MM.1S (cell line): ENCODE measurements around the gene CBLB.

ENCODE experiments used
- DNase-seq: peaks from one replicate; pipeline ENCODE4 v3.0.0-alpha.2; 2015
- H2AFZ ChIP-seq: fragments of 300-600 bp; sonication (generic); 2 replicates; pipeline ENCODE4 v1.6.0; 2016; ENCODE audit warnings: antibody characterized with exemption, low read length
- H3F3A ChIP-seq: fragments of 300-600 bp; sonication (generic); 2 replicates; pipeline ENCODE4 v1.6.1; 2016; ENCODE audit warnings: mild to moderate bottlenecking, antibody characterized with exemption, low read length, moderate library complexity, mixed read lengths; ENCODE audit not compliant: insufficient read depth
- H3K27ac ChIP-seq: fragments of 300-600 bp; sonication (generic); 2 replicates; pipeline ENCODE4 v1.5.1; 2016; ENCODE audit warnings: mild to moderate bottlenecking, low read length
- H3K27me3 ChIP-seq: fragments of 300-600 bp; sonication (generic); replicated peaks from 2 replicates; pipeline ENCODE4 v1.6.0; 2016; ENCODE audit warnings: low read length; ENCODE audit not compliant: insufficient read depth
- H3K36me3 ChIP-seq: fragments of 300-600 bp; sonication (generic); replicated peaks from 2 replicates; pipeline ENCODE4 v1.6.1; 2016; ENCODE audit warnings: mild to moderate bottlenecking, low read length, mixed read lengths; ENCODE audit not compliant: insufficient read depth
- H3K4me1 ChIP-seq: fragments of 300-600 bp; sonication (generic); 2 replicates; pipeline ENCODE4 v1.6.1; 2016; ENCODE audit warnings: low read length, mixed read lengths
- H3K4me2 ChIP-seq: fragments of 300-600 bp; sonication (generic); 2 replicates; pipeline ENCODE4 v1.6.0; 2016; ENCODE audit warnings: low read depth, low read length
- H3K4me3 ChIP-seq: fragments of 300-600 bp; sonication (generic); 2 replicates; pipeline ENCODE4 v1.5.1; 2016; ENCODE audit warnings: low read length, mixed read lengths
- H3K79me2 ChIP-seq: fragments of 300-600 bp; sonication (generic); 2 replicates; pipeline ENCODE4 v1.6.1; 2016; ENCODE audit warnings: mixed run types, low read length, mixed read lengths
- H3K9ac ChIP-seq: fragments of 300-600 bp; sonication (generic); 2 replicates; pipeline ENCODE4 v1.6.1; 2016; ENCODE audit warnings: low read length, mixed read lengths
- H3K9me2 ChIP-seq: fragments of 300-600 bp; sonication (generic); replicated peaks from 2 replicates; pipeline ENCODE4 v1.6.1; 2016; ENCODE audit warnings: mild to moderate bottlenecking, low read length, mixed read lengths; ENCODE audit not compliant: insufficient read depth
- H3K9me3 ChIP-seq: fragments of 300-600 bp; sonication (generic); replicated peaks from 2 replicates; pipeline ENCODE4 v1.6.1; 2016; ENCODE audit warnings: mild to moderate bottlenecking, low read length, mixed read lengths; ENCODE audit not compliant: insufficient read depth
- H4K20me1 ChIP-seq: fragments of 300-600 bp; sonication (generic); 2 replicates; pipeline ENCODE4 v1.6.1; 2016; ENCODE audit warnings: mild to moderate bottlenecking, low read length, moderate library complexity, mixed read lengths; ENCODE audit not compliant: insufficient read depth
- EZH2 ChIP-seq: fragments of 300-600 bp; sonication (generic); optimal IDR thresholded peaks from 2 replicates; pipeline ENCODE3; 2017; ENCODE audit warnings: low read depth, mild to moderate bottlenecking, antibody characterized with exemption, low read length, mixed read lengths
- EZH2phosphoT487 ChIP-seq: fragments of 300-600 bp; sonication (generic); IDR thresholded peaks from 2 replicates; pipeline ENCODE4 v1.6.1; 2018; ENCODE audit warnings: antibody characterized with exemption, low read length
- TF ChIP-seq, protein P1 (sequence below): fragments of 300-600 bp; sonication (generic); IDR thresholded peaks from 2 replicates; pipeline ENCODE4 v1.5.1; 2016; ENCODE audit warnings: antibody characterized with exemption, low read length, mixed read lengths

The CBLB gene

DNA sequence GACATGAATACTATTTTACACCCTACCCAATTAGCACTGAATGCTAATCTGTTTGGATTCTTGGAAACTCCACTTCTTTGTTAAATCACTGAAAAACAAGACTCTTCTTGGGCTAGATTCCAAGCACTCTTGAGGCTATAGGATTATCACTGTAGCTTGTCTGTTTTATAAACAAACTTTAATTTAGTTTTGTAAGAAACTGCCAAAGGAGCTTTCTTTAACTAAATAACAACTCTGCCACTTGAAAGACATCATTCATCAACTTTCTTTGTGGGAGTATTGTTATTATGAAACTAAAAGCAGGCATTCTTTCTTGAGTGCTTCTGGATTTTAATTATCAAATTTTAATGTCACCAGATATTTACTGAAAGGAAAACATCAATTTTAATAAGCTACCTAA is 24.1 kb downstream of the CBLB start:
- H3K27ac ChIP-seq, result no peak overlapping the region
- H3F3A ChIP-seq, result no peaks in the 10 kb centered on the region
- H3K9me2 ChIP-seq, result no peaks in the 10 kb centered on the region; the same call in 1 of the 2 replicates
- no peak for DNase-seq
- H2AFZ ChIP-seq, result no peak overlapping the region
- no peaks in the 10 kb centered on the region for H3K4me1 ChIP-seq
- no peaks in the 10 kb centered on the region for H3K79me2 ChIP-seq
- no peaks in the 10 kb centered on the region for H4K20me1 ChIP-seq
- no peak for TF ChIP-seq EZH2phosphoT487
- TF ChIP-seq, protein P1, sequence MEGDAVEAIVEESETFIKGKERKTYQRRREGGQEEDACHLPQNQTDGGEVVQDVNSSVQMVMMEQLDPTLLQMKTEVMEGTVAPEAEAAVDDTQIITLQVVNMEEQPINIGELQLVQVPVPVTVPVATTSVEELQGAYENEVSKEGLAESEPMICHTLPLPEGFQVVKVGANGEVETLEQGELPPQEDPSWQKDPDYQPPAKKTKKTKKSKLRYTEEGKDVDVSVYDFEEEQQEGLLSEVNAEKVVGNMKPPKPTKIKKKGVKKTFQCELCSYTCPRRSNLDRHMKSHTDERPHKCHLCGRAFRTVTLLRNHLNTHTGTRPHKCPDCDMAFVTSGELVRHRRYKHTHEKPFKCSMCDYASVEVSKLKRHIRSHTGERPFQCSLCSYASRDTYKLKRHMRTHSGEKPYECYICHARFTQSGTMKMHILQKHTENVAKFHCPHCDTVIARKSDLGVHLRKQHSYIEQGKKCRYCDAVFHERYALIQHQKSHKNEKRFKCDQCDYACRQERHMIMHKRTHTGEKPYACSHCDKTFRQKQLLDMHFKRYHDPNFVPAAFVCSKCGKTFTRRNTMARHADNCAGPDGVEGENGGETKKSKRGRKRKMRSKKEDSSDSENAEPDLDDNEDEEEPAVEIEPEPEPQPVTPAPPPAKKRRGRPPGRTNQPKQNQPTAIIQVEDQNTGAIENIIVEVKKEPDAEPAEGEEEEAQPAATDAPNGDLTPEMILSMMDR, result no peak
- no peak for TF ChIP-seq EZH2
- H3K27me3 ChIP-seq, result no peaks in the 10 kb centered on the region
- H3K9me3 ChIP-seq, result no peaks in the 10 kb centered on the region
- no peak overlapping the region for H3K4me3 ChIP-seq
- H3K4me2 ChIP-seq, result no peak overlapping the region
- H3K9ac ChIP-seq, result no peak overlapping the region
- H3K36me3 ChIP-seq, result no peaks in the 10 kb centered on the region

DNA sequence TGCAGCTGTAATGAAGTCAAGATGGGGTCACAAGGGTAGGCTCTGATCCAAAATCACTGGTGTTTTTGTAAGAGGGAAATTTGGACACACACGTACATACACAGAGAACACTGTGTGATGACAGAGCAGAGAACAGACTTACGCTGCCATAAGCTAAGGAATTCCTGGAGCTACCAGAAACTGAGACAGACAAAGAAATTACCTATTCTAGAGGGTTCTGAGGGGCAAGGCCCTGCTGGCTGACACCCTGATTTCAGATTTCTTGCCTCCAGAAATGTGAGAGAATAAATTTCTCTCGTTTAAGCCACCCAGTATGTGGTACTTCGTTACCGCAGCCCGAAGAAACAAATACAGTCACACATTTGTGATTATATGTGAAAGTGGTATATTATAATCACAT is 24.8 kb downstream of the CBLB start:
- Histone ChIP-seq H3K79me2 (no peaks in the 10 kb centered on the region), H3K9ac (no peak overlapping the region), H3F3A (no peaks in the 10 kb centered on the region), H3K27me3 (no peaks in the 10 kb centered on the region), H3K4me2 (no peak overlapping the region), H2AFZ (no peak overlapping the region), H3K4me1 (no peaks in the 10 kb centered on the region), H3K36me3 (no peaks in the 10 kb centered on the region), H3K9me2 (no peaks in the 10 kb centered on the region; the same call in 1 of the 2 replicates), H3K4me3 (no peak overlapping the region), H3K27ac (no peak overlapping the region), H4K20me1 (no peaks in the 10 kb centered on the region), H3K9me3 (no peaks in the 10 kb centered on the region)
- no peak for DNase-seq
- TF ChIP-seq EZH2 (no peak), EZH2phosphoT487 (no peak)
- TF ChIP-seq, protein P1, result no peak

DNA sequence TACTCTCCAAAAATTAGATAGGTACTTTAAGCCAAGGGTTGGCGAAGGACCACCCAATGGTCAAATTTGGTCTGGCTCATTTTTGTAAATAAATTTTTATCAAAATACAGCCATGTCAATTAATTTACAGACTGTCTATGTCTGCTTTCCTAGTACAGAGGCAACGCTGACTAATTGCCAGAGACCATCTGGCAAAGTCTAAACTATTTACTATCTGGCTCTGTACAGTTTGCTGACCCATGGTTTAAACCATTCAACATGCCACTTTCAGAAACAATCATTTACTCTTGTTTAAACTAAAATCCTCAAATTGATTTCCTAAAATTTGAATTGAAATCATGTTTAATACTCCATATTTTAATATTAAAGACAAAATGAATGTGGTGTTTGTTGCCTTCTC is 25.9 kb downstream of the CBLB start:
- TF ChIP-seq EZH2phosphoT487 (no peak), EZH2 (no peak)
- TF ChIP-seq, protein P1, result no peak
- H3K27ac ChIP-seq, result no peak overlapping the region

More for the DNA sequence above, 25.9 kb downstream of the CBLB start:
- Histone ChIP-seq H3K4me3 (no peak overlapping the region), H3K9ac (no peak overlapping the region), H3K4me2 (no peak overlapping the region), H4K20me1 (no peaks in the 10 kb centered on the region), H2AFZ (no peak overlapping the region), H3K79me2 (no peaks in the 10 kb centered on the region), H3K9me3 (no peaks in the 10 kb centered on the region), H3K4me1 (no peaks in the 10 kb centered on the region), H3K27me3 (no peaks in the 10 kb centered on the region), H3F3A (no peaks in the 10 kb centered on the region), H3K36me3 (no peaks in the 10 kb centered on the region), H3K9me2 (no peaks in the 10 kb centered on the region; the same call in 1 of the 2 replicates)
- no peak for DNase-seq
